ENCODE data around the gene ARID2. TPM values are rescaled to one million over a fixed set of nuclear protein-coding genes. Genes with fewer than 3 reads are reported as not detected.

Gene ARID2
- total RNA-seq, 2 experiments from 2014 or later: 18.5 to 19.9 TPM

DNA sequence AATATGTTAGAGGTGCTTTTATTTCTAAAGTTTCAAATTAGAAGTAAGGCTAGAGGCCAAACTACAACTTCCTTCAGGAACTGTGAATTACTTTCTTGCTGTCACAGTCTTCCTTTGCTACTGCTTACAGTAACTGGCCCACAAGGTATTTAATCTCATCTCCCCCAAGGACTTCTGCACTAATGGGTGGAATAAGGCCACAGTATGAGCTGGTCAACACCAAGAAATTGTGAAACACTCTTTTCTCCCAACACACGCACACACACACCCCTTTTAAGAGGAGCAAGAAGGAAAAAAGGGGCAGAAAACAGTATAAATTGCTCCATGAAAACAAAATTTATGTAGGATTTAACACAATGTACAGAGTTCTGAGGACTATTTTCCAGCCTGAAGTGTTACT lies 215.3 kb downstream of the ARID2 start:
- Mint-ChIP-seq H3K9me3 (no peaks in the 10 kb centered on the region), H3K36me3 (peaks cover 49% of the 10 kb centered on the region), H3K4me1 (no peaks in the 10 kb centered on the region), H3K27me3 (no peaks in the 10 kb centered on the region), H3K4me3 (no peak overlapping the region), H3K27ac (no peak overlapping the region)
- no peak for DNase-seq

DNA sequence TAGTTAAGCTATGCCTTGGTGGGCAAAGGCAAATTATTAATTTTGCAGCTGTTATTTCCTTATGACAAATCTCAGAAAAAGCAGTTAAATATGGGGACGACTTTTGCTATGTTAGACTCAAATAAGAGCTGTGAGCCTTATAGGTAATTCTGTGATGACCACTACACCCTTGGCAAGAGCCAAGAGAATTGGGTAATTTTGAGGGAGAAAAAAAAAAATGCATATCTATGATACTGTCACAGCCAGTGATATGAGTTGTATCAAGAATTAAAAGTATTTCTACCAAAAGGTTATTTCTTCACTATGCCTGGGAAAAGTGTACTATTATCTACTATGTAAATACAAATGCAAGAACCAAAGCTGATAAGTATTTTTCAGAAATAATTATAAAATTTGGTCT lies 216.9 kb downstream of the ARID2 start:
- DNase-seq: no peak
- no peak overlapping the region for H3K4me3 Mint-ChIP-seq
- H3K27me3 Mint-ChIP-seq: no peaks in the 10 kb centered on the region
- no peaks in the 10 kb centered on the region for H3K4me1 Mint-ChIP-seq
- H3K27ac Mint-ChIP-seq: no peak overlapping the region
- H3K36me3 Mint-ChIP-seq: peaks cover 40% of the 10 kb centered on the region
- no peaks in the 10 kb centered on the region for H3K9me3 Mint-ChIP-seq

DNA sequence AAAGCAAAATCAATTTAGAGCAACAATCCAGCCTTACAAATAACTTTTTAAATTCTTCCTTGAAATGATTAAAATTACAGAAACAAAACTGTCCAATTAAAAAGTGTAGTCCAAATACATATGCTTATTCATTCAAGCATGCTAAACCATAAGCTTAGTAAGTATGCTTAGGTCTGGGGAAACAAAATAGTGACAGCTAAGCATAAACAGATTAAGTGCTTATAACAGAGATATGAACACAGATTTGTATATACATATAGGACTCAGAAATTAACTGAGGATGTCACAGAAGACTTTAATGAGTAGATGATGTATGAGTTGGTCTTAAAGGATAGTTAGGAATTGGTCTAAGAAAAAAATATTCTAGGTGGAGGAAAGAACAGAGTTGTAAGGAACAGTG lies 219.0 kb downstream of the ARID2 start:
- H3K9me3 Mint-ChIP-seq: no peaks in the 10 kb centered on the region
- H3K36me3 Mint-ChIP-seq: peaks cover 22% of the 10 kb centered on the region
- H3K27me3 Mint-ChIP-seq: no peaks in the 10 kb centered on the region
- H3K4me3 Mint-ChIP-seq: no peak overlapping the region
- H3K27ac Mint-ChIP-seq: no peak overlapping the region
- no peak for DNase-seq
- H3K4me1 Mint-ChIP-seq: no peaks in the 10 kb centered on the region

Measured in activated naive CD8-positive, alpha-beta T cell treated with anti-CD3 and anti-CD28 coated beads for 36 hours (primary cell).